Effector CD8-positive, alpha-beta T cell (primary cell): ENCODE data around the gene DCUN1D2.
"Not testable (repeated sequence)": the region's sequence is repeated elsewhere in the genome, so short reads cannot be mapped to it uniquely, and the experiment has no call there.

Source experiments
- DNase-seq: peaks from one replicate; lab custom pipeline; 2025; lab: John Stamatoyannopoulos, UW

Gene DCUN1D2

GRCh38 chr13:113465300-113465699 lies 25.2 kb downstream of the DCUN1D2 start:
- no peak for DNase-seq

DNA sequence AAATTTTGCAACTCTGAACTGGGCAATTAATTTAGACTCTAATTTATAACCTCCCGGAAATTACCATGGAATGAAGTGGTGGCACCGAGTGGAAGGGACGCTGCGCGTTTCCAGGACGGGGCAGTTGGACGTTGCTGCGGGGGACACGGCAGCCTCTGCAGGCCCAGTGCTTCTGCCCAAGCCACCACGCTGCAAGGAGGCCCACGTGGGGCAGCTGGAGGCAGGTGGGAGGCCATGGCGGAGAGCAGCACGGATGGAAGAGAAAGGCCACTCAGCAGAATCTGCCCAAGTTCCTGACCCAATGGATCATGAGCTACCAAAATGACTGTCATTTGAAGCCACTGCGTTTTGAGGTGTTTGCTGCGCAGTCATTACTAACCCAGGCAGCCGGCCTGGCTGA lies 26.0 kb downstream of the DCUN1D2 start:
- no peak for DNase-seq

DNA sequence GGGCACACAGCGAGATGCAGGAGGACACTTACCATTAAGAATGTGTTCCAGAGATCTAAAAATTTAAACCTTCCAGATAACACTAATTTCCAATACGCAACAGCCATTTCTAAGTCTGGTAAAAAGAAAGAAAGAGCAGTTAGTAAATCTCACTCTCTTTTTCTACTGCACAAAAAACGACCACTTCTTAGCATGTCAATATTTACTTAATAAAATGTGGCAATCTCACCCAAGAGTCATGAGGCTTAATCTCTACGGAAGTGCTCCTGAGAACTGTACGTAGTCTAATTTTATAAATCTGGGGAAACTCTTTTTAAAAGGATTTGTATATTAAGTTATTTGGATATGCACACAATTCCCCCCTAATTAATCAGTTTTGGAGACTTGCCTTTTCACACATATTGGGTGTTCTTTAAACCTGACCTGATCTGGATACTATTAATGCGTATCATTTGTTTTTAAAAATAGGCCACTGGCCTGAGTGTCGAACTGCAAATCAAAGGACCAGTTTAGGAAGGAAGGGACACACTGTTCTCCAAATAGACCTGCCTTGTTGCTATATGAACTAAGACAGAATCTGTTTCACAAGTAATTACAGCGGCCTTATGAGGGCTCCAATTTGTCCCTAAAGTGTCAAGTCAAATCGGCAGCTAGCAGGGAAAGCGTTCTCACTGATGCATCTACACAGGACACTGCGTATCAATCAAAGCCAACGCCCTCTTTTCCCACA lies 29.3 kb downstream of the DCUN1D2 start:
- no peak for DNase-seq

DNA sequence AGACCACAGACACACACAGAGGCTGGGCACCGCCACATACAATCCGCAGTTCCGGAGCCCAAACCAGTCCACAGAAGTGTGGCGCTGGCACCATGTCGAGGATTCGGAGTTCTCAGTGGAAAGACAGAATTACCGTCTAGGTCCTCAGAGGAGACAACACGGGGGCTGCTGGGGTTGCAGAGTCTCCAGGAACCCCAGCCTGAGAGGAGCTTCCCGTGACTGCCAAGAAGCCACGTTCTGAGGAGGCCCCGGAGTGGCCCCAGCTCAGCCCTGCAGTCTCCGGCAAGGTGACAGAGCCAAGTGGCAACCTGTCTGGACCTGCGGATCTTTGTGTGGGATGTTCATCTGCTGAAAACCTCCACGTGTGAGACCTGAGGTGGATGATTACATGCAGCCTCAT lies 29.9 kb downstream of the DCUN1D2 start:
- no peak for DNase-seq

GRCh38 chr13:113460064-113460555 lies 30.4 kb downstream of the DCUN1D2 start:
- DNase-seq, result no peak

- DNase-seq, result no peak
Observed at GRCh38 chr13:113458253-113459065, 32.1 kb downstream of the DCUN1D2 start.

DNA sequence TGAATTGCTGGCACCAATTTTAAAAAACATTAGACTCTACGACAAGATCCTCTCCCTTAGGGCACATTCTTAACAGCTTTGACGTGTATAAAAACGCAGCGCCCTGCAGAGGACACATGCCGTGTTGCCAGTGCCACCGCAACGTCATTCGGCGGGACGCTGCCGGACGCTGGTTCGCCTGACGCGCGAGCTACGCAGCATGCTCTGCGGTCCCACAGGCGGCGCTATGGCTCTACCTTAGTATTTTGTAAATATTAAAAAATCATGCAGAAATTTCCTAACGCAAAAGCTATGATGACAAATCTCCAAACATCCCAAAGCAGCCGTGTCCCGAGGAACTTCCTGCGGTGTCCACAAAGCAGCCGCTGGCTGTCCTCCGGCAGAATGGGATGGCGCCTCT lies 33.0 kb downstream of the DCUN1D2 start:
- DNase-seq, result no peak

GRCh38 chr13:113456116-113456702 lies 34.3 kb downstream of the DCUN1D2 start:
- DNase-seq, result no peak

DNA sequence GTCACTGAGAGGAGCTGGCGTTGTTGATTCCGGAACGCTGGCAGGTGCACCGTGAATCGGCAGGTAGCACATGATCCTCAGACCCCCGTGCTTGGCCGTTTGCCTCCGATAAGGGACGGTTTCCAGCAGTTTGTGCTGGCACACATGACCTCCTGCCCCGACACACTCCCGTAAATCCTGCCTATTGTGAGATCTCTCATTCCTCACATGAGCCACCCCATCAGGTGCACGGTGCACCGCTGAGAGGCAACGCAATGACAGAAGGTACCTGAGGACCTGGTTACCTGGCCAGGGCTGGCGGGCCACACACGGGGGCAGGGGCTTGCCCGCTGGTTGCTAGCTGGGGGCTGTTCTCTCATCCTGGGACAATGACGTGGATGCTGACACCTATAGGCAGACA lies 35.1 kb downstream of the DCUN1D2 start:
- no peak for DNase-seq

GRCh38 chr13:113454936-113455335 lies 35.6 kb downstream of the DCUN1D2 start:
- no peak for DNase-seq

- no peak for DNase-seq
Observed at GRCh38 chr13:113452942-113453901, 37.3 kb downstream of the DCUN1D2 start, which contains the start of gene ADPRHL1. TSS of gene ADPRHL1 (minus strand) at chr13:113453488. CDS start at chr13:113453437, 51 bp downstream.

GRCh38 chr13:113452466-113452865 lies 38.0 kb downstream of the DCUN1D2 start:
- DNase-seq, result no peak

DNA sequence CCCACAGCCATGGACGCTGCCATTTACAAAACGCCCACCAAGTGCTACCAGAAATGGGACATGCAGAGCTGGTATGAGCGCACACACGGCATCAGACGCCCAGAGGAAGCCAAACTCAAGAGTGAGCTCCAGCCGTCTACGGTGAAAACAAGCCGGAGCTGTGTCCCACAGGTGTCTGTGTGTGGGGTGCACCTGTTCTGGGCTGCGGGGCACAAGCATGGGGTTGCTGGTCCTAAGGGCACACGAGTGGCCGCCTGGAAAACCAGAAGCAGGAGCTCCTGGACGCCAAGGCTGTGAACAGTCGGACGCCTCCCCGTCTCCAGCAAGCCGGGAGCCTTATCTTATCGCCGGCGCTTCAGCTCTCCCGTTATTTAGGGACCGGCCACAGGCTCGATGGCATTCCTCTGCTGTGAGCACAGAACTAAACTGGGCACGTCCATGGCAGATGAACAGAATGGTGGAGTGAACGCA lies 38.5 kb downstream of the DCUN1D2 start:
- DNase-seq, result no peak

DNA sequence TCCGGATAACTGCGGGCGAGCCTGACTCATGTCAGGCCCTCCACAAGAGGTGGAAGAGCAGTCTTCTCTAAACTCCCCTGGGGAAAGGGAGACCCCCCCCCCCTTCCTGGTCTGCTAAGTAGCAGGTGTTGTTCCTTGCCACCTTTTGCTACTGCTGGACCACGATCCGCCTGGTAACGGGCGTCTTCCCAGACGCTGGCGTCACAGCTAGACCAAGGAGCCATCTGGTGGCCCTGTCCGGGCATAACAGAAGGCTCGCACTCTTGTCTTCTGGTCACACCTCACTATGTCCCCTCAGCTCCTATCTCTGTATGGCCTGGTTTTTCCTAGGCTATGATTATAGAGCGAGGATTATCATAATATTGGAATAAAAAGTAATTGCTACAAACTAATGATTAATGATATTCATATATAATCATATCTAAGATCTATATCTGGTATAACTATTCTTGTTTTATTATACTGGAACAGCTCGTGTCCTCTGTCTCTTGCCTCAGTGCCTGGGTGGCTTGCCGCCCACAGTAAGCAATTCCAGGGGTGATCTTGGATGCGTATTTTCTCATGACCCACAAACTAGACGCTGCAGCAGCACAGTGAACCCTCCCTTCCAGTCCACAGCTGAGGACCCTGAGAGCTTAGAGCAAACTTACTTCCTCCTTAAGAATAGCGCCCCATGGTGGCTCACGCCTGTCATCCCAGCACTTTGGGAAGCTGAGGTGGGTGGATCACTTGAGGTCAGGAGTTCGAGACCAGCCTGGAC lies 39.5 kb downstream of the DCUN1D2 start:
- not testable (repeated sequence) for DNase-seq

DNA sequence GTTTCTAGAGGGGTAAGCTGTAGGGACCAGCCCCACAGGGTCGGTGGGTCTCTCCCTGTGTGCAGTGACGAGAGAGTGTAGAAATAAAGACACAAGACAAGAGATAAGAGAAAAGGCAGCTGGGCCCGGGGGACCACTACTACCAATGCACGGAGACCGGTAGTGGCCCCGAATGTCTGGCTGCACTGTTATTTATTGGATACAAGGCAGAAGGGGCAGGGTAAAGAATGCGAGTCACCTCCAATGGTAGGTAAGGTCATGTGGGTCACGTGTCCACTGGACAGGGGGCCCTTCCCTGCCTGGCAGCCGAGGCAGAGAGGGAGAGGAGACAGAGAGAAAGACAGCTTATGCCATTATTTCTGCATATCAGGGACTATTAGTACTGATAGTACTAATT lies 40.2 kb downstream of the DCUN1D2 start:
- DNase-seq, result not testable (repeated sequence)

DNA sequence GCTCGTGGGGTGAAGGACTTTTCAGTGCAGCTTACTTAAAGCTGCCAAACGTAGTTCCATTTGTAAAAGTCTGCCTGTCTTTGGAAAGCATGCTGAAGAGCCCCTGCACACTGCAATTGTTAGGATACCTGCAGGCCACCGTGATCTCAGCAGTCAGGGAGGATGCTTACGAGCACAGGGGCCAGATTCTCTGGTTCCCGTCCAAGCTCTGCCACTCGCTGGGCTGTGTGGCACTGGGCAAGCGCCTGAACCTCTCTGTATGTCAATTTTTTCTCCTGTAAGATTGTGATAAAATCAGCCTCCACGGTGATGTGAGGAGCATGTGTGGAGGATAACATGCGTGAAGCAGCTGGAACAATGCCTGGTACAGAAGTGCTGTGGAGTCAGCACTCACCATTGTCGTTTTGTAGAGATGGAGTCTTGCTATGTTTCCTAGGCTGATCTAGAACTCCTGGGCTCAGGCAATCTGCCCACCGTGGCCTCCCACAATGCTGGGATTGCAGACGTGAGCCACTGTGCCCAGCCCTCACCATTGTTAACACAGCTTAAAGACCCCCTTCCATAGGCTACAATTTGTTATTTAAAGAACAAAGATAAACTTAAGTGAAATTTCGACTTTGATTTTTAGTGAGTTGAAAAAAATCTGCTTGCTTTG lies 40.7 kb downstream of the DCUN1D2 start:
- no peak for DNase-seq

- peak; percentile 8 for DNase-seq
Observed at GRCh38 chr13:113448885-113449692, 41.4 kb downstream of the DCUN1D2 start.

DNA sequence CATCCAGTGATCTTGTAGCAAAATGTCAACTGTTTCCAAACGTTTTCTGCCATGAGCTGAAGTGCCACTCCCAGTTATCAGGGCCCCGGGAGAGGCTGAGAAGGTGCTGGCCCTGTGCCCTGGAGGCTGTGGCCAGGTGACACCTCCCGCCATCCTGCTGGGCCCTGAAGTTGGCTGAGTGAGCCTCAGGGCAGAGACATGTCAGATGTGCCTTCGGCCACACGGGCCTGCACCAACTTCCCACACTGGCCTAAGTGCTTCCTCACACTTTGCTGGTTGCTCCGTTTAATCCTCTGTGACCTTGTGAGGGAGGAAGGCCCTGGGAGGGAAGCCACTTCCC lies 42.0 kb downstream of the DCUN1D2 start:
- DNase-seq, result no peak

DNA sequence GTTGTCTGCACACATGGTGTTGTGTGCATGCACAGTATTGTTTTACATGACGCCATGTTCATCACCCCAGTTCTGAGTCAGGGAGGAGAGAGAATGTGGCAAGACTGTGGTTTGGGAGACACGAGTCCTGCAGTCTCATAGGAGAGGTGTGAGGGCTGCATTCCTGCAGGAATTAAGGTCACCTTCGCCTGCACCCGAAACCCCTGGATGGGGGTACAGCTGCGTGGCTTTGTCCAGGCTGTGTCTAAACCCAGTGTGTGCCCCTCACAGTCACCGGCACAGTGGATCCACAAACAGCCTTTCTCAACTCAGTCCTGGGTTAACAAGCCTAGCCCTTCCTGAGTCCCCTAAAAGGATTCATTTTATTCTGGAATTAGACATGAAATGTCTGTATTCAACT lies 42.9 kb downstream of the DCUN1D2 start:
- DNase-seq, result no peak
